ENCODE data around the gene SKIC8. TPM values are rescaled to one million over a fixed set of nuclear protein-coding genes. Genes with fewer than 3 reads are reported as not detected.
"Not testable (repeated sequence)": the region's sequence is repeated elsewhere in the genome, so short reads cannot be mapped to it uniquely, and the experiment has no call there.

The SKIC8 gene
- total and polyA plus RNA-seq, 5 experiments from 2014 or later: 45.3 to 117 (median 98.8) TPM

- ATAC-seq (no peak), DNase-seq (no peak)
- Mint-ChIP-seq H3K36me3 (no peaks in the 10 kb centered on the region), H3K27ac (no peak overlapping the region), H3K9me3 (no peaks in the 10 kb centered on the region), H3K4me3 (no peak overlapping the region), H3K4me1 (no peaks in the 10 kb centered on the region), H3K27me3 (no peaks in the 10 kb centered on the region)
- POLR2A ChIA-PET: interaction anchor here (1.0 kb wide), 1 partner anchor 25 kb away, joined by 3 read pairs; no protein-coding TSS in a partner anchor
Measured at GRCh38 chr15:78259232-78259631, 40.2 kb downstream of the SKIC8 start.

GRCh38 chr15:78257681-78258080 lies 41.7 kb downstream of the SKIC8 start:
- no peak overlapping the region for H3K4me3 Mint-ChIP-seq
- no peaks in the 10 kb centered on the region for H3K4me1 Mint-ChIP-seq
- DNase-seq (no peak), ATAC-seq (no peak)
- H3K27me3 Mint-ChIP-seq: no peaks in the 10 kb centered on the region
- H3K27ac Mint-ChIP-seq: no peak overlapping the region
- POLR2A ChIA-PET: interaction anchor here (1.0 kb wide), 1 partner anchor 33 kb away, joined by 3 read pairs; no protein-coding TSS in a partner anchor
- no peaks in the 10 kb centered on the region for H3K36me3 Mint-ChIP-seq
- no peaks in the 10 kb centered on the region for H3K9me3 Mint-ChIP-seq

GRCh38 chr15:78256044-78256437 lies 43.4 kb downstream of the SKIC8 start:
- no peak for ATAC-seq
- peaks cover 0 to 5% (median 0%) of the 10 kb centered on the region in 5 donors for H3K27me3 Mint-ChIP-seq
- H3K27ac Mint-ChIP-seq: no peak overlapping the region
- no peaks in the 10 kb centered on the region for H3K4me1 Mint-ChIP-seq
- no peak overlapping the region for H3K4me3 Mint-ChIP-seq
- POLR2A ChIA-PET: no interaction called here
- no peaks in the 10 kb centered on the region for H3K9me3 Mint-ChIP-seq
- no peaks in the 10 kb centered on the region for H3K36me3 Mint-ChIP-seq
- DNase-seq: no peak

- no peak for ATAC-seq
- Mint-ChIP-seq H3K9me3 (no peaks in the 10 kb centered on the region), H3K4me1 (no peaks in the 10 kb centered on the region), H3K4me3 (no peak overlapping the region), H3K36me3 (no peaks in the 10 kb centered on the region), H3K27ac (no peak overlapping the region), H3K27me3 (peaks cover 0 to 5% (median 0%) of the 10 kb centered on the region in 5 donors)
- no peak for DNase-seq
- POLR2A ChIA-PET: no interaction called here
Measured at GRCh38 chr15:78255421-78256043, 43.9 kb downstream of the SKIC8 start.

GRCh38 chr15:78251136-78251535 lies 48.3 kb downstream of the SKIC8 start:
- ATAC-seq: no peak
- no peak for DNase-seq
- Mint-ChIP-seq H3K27me3 (peaks cover 0 to 5% (median 0%) of the 10 kb centered on the region in 5 donors), H3K36me3 (no peaks in the 10 kb centered on the region), H3K4me3 (no peak overlapping the region), H3K9me3 (no peaks in the 10 kb centered on the region), H3K27ac (no peak overlapping the region), H3K4me1 (no peaks in the 10 kb centered on the region)
- POLR2A ChIA-PET: no interaction called here

- no peak overlapping the region for H3K27ac Mint-ChIP-seq
- no peak overlapping the region for H3K4me3 Mint-ChIP-seq
- DNase-seq: no peak
- no peaks in the 10 kb centered on the region for H3K9me3 Mint-ChIP-seq
- H3K27me3 Mint-ChIP-seq: peaks cover 0 to 5% (median 0%) of the 10 kb centered on the region in 5 donors
- no peaks in the 10 kb centered on the region for H3K36me3 Mint-ChIP-seq
- no peaks in the 10 kb centered on the region for H3K4me1 Mint-ChIP-seq
- POLR2A ChIA-PET: interaction anchor here (1.2 kb wide), 1 partner anchor 15 kb away, joined by 6 read pairs; the partner anchor contains the start of gene DNAJA4
- no peak for ATAC-seq
Measured at GRCh38 chr15:78249131-78249530, 50.3 kb downstream of the SKIC8 start.

GRCh38 chr15:78247911-78248310 lies 51.5 kb downstream of the SKIC8 start:
- DNase-seq (no peak), ATAC-seq (no peak)
- Mint-ChIP-seq H3K9me3 (no peaks in the 10 kb centered on the region), H3K27me3 (peaks cover 0 to 5% (median 0%) of the 10 kb centered on the region in 5 donors), H3K4me1 (no peaks in the 10 kb centered on the region), H3K4me3 (no peak overlapping the region), H3K27ac (no peak overlapping the region), H3K36me3 (no peaks in the 10 kb centered on the region)
- POLR2A ChIA-PET: no interaction called here

- DNase-seq, H3K9me3 Mint-ChIP-seq, ATAC-seq, H3K4me1 Mint-ChIP-seq, H3K27ac Mint-ChIP-seq, H3K27me3 Mint-ChIP-seq, POLR2A ChIA-PET, H3K4me3 Mint-ChIP-seq, H3K36me3 Mint-ChIP-seq: not testable (repeated sequence)
Measured at GRCh38 chr15:78245976-78246620, 53.3 kb downstream of the SKIC8 start.

- H3K4me3 Mint-ChIP-seq, H3K9me3 Mint-ChIP-seq, H3K27me3 Mint-ChIP-seq, ATAC-seq, DNase-seq, H3K36me3 Mint-ChIP-seq, POLR2A ChIA-PET, H3K4me1 Mint-ChIP-seq: not testable (repeated sequence)
- peak overlapping the region in 1 of 10 donors; percentile 17 for H3K27ac Mint-ChIP-seq
Measured at GRCh38 chr15:78245392-78245791, 54.0 kb downstream of the SKIC8 start.

GRCh38 chr15:78244893-78245292 lies 54.5 kb downstream of the SKIC8 start:
- DNase-seq: no peak
- H3K36me3 Mint-ChIP-seq: no peaks in the 10 kb centered on the region
- no peak for ATAC-seq
- POLR2A ChIA-PET: no interaction called here
- H3K4me3 Mint-ChIP-seq: no peak overlapping the region
- peaks cover 0 to 1% (median under 1%) of the 10 kb centered on the region in 4 donors for H3K4me1 Mint-ChIP-seq
- H3K27ac Mint-ChIP-seq: no peak overlapping the region
- no peaks in the 10 kb centered on the region for H3K27me3 Mint-ChIP-seq
- no peaks in the 10 kb centered on the region for H3K9me3 Mint-ChIP-seq

GRCh38 chr15:78244101-78244500 lies 55.3 kb downstream of the SKIC8 start:
- no peak for ATAC-seq
- no peaks in the 10 kb centered on the region for H3K36me3 Mint-ChIP-seq

GRCh38 chr15:78243491-78243941 lies 55.9 kb downstream of the SKIC8 start:
- ATAC-seq: no peak
- H3K36me3 Mint-ChIP-seq: no peaks in the 10 kb centered on the region
- POLR2A ChIA-PET: no interaction called here
- H3K9me3 Mint-ChIP-seq: no peaks in the 10 kb centered on the region
- no peak for DNase-seq
- H3K4me3 Mint-ChIP-seq: no peak overlapping the region
- no peaks in the 10 kb centered on the region for H3K27me3 Mint-ChIP-seq
- peak overlapping the region in 1 of 10 donors; percentile 62 for H3K27ac Mint-ChIP-seq
- H3K4me1 Mint-ChIP-seq: peaks cover 0 to 1% (median under 1%) of the 10 kb centered on the region in 4 donors

More at GRCh38 chr15:78244101-78244500, 55.3 kb downstream of the SKIC8 start:
- no peaks in the 10 kb centered on the region for H3K9me3 Mint-ChIP-seq
- H3K27me3 Mint-ChIP-seq: no peaks in the 10 kb centered on the region
- no peak for DNase-seq
- peaks cover 0 to 1% (median under 1%) of the 10 kb centered on the region in 4 donors for H3K4me1 Mint-ChIP-seq
- no peak overlapping the region for H3K4me3 Mint-ChIP-seq
- POLR2A ChIA-PET: no interaction called here
- H3K27ac Mint-ChIP-seq: no peak overlapping the region

- Mint-ChIP-seq H3K9me3 (no peaks in the 10 kb centered on the region), H3K27ac (no peak overlapping the region)
- POLR2A ChIA-PET: no interaction called here
Measured at GRCh38 chr15:78243058-78243457, 56.4 kb downstream of the SKIC8 start.

More at GRCh38 chr15:78243058-78243457, 56.4 kb downstream of the SKIC8 start:
- ATAC-seq: no peak
- Mint-ChIP-seq H3K36me3 (no peaks in the 10 kb centered on the region), H3K4me3 (no peak overlapping the region), H3K4me1 (peaks cover 0 to 1% (median under 1%) of the 10 kb centered on the region in 4 donors), H3K27me3 (no peaks in the 10 kb centered on the region)
- DNase-seq: no peak
